ENCODE measurements around the gene DRAP1.

Gene DRAP1

GRCh38 chr11:65917434-65918210 lies 1.6 kb upstream of the DRAP1 start:
- peak overlapping the region; percentile 46 to 79 (median 70) for H3K27ac Mint-ChIP-seq
- no peaks in the 10 kb centered on the region for H3K27me3 Mint-ChIP-seq (ENCODE audit: low read depth)
- H3K4me3 Mint-ChIP-seq, result peak overlapping the region; percentile 88 to 90 (median 89)
- H3K9me3 Mint-ChIP-seq, result no peaks in the 10 kb centered on the region
- TF ChIP-seq, protein P1, sequence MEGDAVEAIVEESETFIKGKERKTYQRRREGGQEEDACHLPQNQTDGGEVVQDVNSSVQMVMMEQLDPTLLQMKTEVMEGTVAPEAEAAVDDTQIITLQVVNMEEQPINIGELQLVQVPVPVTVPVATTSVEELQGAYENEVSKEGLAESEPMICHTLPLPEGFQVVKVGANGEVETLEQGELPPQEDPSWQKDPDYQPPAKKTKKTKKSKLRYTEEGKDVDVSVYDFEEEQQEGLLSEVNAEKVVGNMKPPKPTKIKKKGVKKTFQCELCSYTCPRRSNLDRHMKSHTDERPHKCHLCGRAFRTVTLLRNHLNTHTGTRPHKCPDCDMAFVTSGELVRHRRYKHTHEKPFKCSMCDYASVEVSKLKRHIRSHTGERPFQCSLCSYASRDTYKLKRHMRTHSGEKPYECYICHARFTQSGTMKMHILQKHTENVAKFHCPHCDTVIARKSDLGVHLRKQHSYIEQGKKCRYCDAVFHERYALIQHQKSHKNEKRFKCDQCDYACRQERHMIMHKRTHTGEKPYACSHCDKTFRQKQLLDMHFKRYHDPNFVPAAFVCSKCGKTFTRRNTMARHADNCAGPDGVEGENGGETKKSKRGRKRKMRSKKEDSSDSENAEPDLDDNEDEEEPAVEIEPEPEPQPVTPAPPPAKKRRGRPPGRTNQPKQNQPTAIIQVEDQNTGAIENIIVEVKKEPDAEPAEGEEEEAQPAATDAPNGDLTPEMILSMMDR (IDR thresholded peaks at IDR 0.05; ENCODE audit: unreplicated experiment in 3 of 3), result no peak
- peaks cover 27% of the 10 kb centered on the region for H3K4me1 Mint-ChIP-seq
- H3K36me3 Mint-ChIP-seq (ENCODE audit: low read depth), result peaks cover 16% of the 10 kb centered on the region

- peak within 1 kb of the TSS; percentile 90 to 91 (median 90) for H3K4me3 Mint-ChIP-seq
- TF ChIP-seq, protein P1 (IDR thresholded peaks at IDR 0.05; ENCODE audit: unreplicated experiment in 3 of 3), result no peak
- peaks cover 21% of the 10 kb centered on the region for H3K4me1 Mint-ChIP-seq
- H3K27me3 Mint-ChIP-seq (ENCODE audit: low read depth), result no peaks in the 10 kb centered on the region
- H3K9me3 Mint-ChIP-seq, result no peaks in the 10 kb centered on the region
- peak within 1 kb of the TSS; percentile 23 to 65 (median 29) for H3K27ac Mint-ChIP-seq
- peaks cover 24% of the 10 kb centered on the region for H3K36me3 Mint-ChIP-seq (ENCODE audit: low read depth)
These were observed 750 bp upstream of the DRAP1 start, which contains the start of gene C11orf68 for GRCh38 chr11:65918211-65919140. C11orf68 (minus strand) TSS chr11:65919062; CDS start chr11:65919031, 31 bp downstream.

- Mint-ChIP-seq H3K4me1 (peaks cover 17% of the 10 kb centered on the region), H3K36me3 (ENCODE audit: low read depth) (peaks cover 25% of the 10 kb centered on the region), H3K27ac (peak overlapping the region in 1 of 3 experiments; percentile 53), H3K9me3 (no peaks in the 10 kb centered on the region), H3K27me3 (ENCODE audit: low read depth) (no peaks in the 10 kb centered on the region), H3K4me3 (peak overlapping the region; percentile 90 to 91 (median 90))
- TF ChIP-seq, protein P1 (IDR thresholded peaks at IDR 0.05; ENCODE audit: unreplicated experiment in 3 of 3), result no peak
These were observed 546 bp downstream of the DRAP1 start for GRCh38 chr11:65919573-65920371.

GRCh38 chr11:65920372-65920802 lies 1.2 kb downstream of the DRAP1 start:
- H3K4me3 Mint-ChIP-seq, result peak overlapping the region; percentile 90 to 91 (median 90)
- TF ChIP-seq, protein P1 (IDR thresholded peaks at IDR 0.05; ENCODE audit: unreplicated experiment in 3 of 3), result no peak
- H3K27ac Mint-ChIP-seq, result no peak overlapping the region
- H3K27me3 Mint-ChIP-seq (ENCODE audit: low read depth), result no peaks in the 10 kb centered on the region
- peaks cover 25% of the 10 kb centered on the region for H3K36me3 Mint-ChIP-seq (ENCODE audit: low read depth)
- H3K9me3 Mint-ChIP-seq, result no peaks in the 10 kb centered on the region
- peaks cover 11% of the 10 kb centered on the region for H3K4me1 Mint-ChIP-seq

- Mint-ChIP-seq H3K36me3 (ENCODE audit: low read depth) (peaks cover 25% of the 10 kb centered on the region), H3K4me3 (peak overlapping the region; percentile 90 to 91 (median 90)), H3K27ac (no peak overlapping the region), H3K9me3 (no peaks in the 10 kb centered on the region), H3K27me3 (ENCODE audit: low read depth) (no peaks in the 10 kb centered on the region), H3K4me1 (peaks cover 11% of the 10 kb centered on the region)
- TF ChIP-seq, protein P1 (IDR thresholded peaks at IDR 0.05; ENCODE audit: unreplicated experiment in 3 of 3), result no peak
These were observed 1.9 kb downstream of the DRAP1 start for GRCh38 chr11:65921033-65921555.
